Epidermal melanocyte (primary cell): ENCODE measurements around the gene SLC18A2.

Experiments
- DNase-seq: peaks from one replicate; pipeline ENCODE4 v3.0.0; 2011; ENCODE audit warnings: low spot score; ENCODE audit not compliant: insufficient read length

SLC18A2 gene

GRCh38 chr10:117311261-117311660, 70.3 kb downstream of the SLC18A2 start:
- DNase-seq = no peak

- no peak for DNase-seq
Observed at GRCh38 chr10:117312430-117312829, 71.5 kb downstream of the SLC18A2 start.

- DNase-seq = no peak
Observed at GRCh38 chr10:117313641-117314040, 72.7 kb downstream of the SLC18A2 start.

- DNase-seq = no peak
Observed at GRCh38 chr10:117316701-117317100, 75.8 kb downstream of the SLC18A2 start.

- no peak for DNase-seq
Observed at GRCh38 chr10:117318909-117319308, 78.0 kb downstream of the SLC18A2 start.

- DNase-seq = no peak
Observed at GRCh38 chr10:117320050-117320665, 79.2 kb downstream of the SLC18A2 start.

- DNase-seq = no peak
Observed at GRCh38 chr10:117322260-117322659, 81.3 kb downstream of the SLC18A2 start.

GRCh38 chr10:117324367-117324766, 83.5 kb downstream of the SLC18A2 start:
- no peak for DNase-seq

- DNase-seq = no peak
Observed at GRCh38 chr10:117327262-117327661, 86.3 kb downstream of the SLC18A2 start.
